KOPT-K1 (cell line): ENCODE measurements around the gene GALNT9.

Source experiments
- H3K27ac ChIP-seq: fragments of 200-600 bp; sonication (generic); 2 replicates; pipeline ENCODE4 v1.5.1; 2016; ENCODE audit warnings: antibody characterized with exemption, mild to moderate bottlenecking, low read depth, low read length; ENCODE audit not compliant: poor library complexity, severe bottlenecking
- H3K36me3 ChIP-seq: fragments of 200-600 bp; sonication (generic); 2 replicates; pipeline ENCODE4 v1.5.1; 2017; ENCODE audit warnings: antibody characterized with exemption, mild to moderate bottlenecking, low read length, moderate library complexity; ENCODE audit not compliant: insufficient read depth
- H3K9me3 ChIP-seq: fragments of 200-600 bp; sonication (generic); 2 replicates; pipeline ENCODE4 v1.5.1; 2017; ENCODE audit warnings: antibody characterized with exemption, low read length, mild to moderate bottlenecking; ENCODE audit not compliant: insufficient read depth, poor library complexity, severe bottlenecking

Gene GALNT9

DNA sequence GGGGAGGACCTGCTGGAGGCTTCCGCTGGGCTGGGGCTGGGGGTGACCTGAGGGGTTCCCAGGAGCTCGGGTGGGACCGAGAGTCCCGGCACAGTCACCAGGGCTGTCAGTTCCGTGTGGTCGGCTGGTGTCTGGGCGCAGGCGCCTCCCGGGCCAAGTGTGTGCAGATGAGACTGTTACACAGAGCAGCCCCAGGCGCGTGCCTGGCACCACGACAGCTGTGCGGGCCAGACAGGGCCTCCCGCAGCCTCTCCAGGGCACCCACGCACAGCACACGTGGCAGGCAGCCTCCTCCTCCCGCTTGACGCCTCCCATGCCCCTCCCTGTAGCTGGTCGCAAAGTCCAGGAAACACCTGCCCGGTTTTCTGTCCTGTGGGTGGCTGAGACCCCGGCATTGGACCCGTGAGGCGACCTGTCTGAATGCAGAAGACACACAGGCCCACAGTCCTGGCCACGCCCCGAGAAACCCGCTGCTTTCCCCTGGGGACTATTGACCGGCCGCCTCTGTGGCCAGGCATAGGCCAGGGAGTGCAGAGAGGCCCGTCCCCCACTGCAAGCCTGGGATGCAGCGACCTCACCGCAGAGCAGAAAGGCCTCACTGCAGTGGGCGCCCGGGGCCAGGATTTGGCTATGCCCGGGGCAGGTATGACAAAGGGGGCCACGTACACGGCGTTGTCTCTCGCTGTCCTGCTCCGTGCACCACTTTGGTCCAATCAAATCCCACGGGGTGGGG, 12.1 kb upstream of the GALNT9 start:
- H3K9me3 ChIP-seq, result no peaks in the 10 kb centered on the region
- H3K27ac ChIP-seq, result no peak overlapping the region

DNA sequence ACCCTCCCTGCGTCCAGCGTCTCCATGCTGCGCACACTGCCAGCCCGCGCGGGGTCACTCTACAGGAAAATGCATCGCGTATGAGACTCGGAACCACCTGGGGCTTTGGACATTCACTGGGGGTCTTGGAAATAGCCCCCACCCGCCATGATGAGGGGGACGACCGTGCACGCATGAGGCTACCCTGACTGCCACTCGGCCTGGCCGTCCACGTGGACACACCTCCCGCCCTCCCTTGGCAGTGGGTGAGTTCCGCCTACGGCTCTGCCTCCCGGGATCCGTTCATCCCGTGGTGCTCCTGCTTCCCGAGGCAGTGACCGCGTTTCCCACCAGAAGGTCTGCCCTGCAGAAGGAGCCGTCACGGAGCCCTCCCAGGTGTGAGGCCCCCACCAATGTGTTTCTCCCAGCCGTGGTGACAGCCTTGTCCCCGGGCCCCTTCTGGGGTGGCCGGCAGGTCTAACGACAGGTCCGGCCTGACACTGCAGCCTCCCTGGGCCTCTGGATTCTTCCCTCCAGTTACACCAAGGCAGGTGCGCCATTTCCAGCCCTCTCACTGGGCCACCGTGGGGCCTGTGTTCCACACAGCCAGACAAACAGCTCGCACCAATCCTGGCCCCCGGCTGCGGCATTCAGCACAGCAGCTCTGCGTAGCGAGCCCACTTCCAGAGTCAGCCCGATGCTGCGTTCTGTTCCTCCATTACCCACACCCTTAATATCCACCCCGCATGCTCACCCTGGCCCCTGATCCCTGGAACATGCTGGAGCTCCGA, 11.1 kb upstream of the GALNT9 start:
- no peak overlapping the region for H3K27ac ChIP-seq
- no peaks in the 10 kb centered on the region for H3K36me3 ChIP-seq
- H3K9me3 ChIP-seq, result no peaks in the 10 kb centered on the region

More for the DNA sequence above, 12.1 kb upstream of the GALNT9 start:
- H3K36me3 ChIP-seq, result no peaks in the 10 kb centered on the region

DNA sequence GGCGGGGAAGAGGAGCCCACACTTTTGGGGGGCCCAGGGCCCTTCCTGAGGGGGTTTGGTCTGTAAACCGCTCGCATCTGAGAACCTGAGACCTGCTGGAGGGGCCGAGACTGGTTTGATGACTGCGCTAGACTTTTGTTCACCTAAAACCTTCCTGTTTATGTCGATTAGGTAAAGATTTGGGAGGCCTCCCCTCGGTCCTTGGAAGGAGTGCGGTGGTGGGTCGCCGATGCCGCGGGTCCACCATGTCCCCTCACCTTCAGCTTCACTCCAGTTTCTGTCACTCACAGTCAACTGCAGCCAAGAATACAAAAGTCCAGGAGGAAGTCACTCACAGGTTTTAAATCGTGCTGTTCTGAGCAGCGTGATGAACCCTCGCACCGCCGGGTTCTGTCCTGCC, 10.5 kb upstream of the GALNT9 start:
- Histone ChIP-seq H3K27ac (no peak overlapping the region), H3K9me3 (peaks cover 3% of the 10 kb centered on the region), H3K36me3 (no peaks in the 10 kb centered on the region)

DNA sequence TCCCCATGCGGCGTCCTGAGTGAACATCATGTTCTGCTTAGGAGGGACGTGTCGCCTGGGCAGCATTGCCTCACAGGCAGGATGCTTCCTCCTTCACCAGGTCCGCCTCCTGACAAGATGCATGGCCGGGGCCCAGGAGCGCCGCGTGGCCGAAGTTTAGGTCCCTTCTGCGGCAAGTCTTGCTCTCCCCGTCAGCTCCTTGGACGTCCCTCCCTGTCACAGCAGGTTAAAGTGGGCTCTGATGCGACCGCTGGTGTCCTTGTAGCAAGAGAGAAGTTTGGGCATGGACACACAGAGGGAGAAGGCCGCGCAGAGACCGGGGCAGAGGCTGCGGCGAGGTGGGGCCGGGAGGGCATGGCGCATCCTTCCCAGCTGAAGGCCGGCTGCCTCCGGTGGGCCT, 9.4 kb upstream of the GALNT9 start:
- Histone ChIP-seq H3K36me3 (no peaks in the 10 kb centered on the region), H3K27ac (no peak overlapping the region), H3K9me3 (peaks cover 3% of the 10 kb centered on the region)

GRCh38 chr12:132338311-132338710, 8.9 kb upstream of the GALNT9 start:
- Histone ChIP-seq H3K27ac (no peak overlapping the region), H3K9me3 (peaks cover 7% of the 10 kb centered on the region)

DNA sequence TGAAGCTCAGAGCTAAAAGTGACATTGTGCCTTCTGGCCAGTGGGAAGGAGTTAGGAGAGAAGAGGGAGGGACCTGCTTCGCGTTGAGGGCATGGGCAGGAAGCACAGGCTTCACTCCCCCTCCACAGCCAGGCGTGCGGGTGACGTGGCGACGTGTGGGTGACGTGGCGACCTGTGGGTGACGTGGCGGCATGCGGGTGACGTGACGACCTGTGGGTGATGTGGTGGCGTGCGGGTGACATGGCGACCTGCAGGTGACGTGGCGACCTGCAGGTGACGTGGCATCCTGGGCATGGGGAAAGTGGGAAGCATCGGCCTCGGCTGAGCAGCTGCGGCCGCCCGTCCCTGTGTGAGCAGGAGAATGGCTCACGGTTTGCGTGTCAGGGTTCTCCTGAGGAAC, 8.2 kb upstream of the GALNT9 start:
- H3K36me3 ChIP-seq, result no peaks in the 10 kb centered on the region
- peaks cover 14% of the 10 kb centered on the region for H3K9me3 ChIP-seq
- no peak overlapping the region for H3K27ac ChIP-seq

More at GRCh38 chr12:132338311-132338710, 8.9 kb upstream of the GALNT9 start:
- no peaks in the 10 kb centered on the region for H3K36me3 ChIP-seq

GRCh38 chr12:132336451-132337413, 7.3 kb upstream of the GALNT9 start:
- Histone ChIP-seq H3K27ac (no peak overlapping the region), H3K9me3 (peaks cover 16% of the 10 kb centered on the region)

GRCh38 chr12:132335179-132335756, 5.9 kb upstream of the GALNT9 start:
- H3K36me3 ChIP-seq, result no peaks in the 10 kb centered on the region
- H3K9me3 ChIP-seq, result peaks cover 16% of the 10 kb centered on the region
- H3K27ac ChIP-seq, result no peak overlapping the region

More at GRCh38 chr12:132336451-132337413, 7.3 kb upstream of the GALNT9 start:
- no peaks in the 10 kb centered on the region for H3K36me3 ChIP-seq

DNA sequence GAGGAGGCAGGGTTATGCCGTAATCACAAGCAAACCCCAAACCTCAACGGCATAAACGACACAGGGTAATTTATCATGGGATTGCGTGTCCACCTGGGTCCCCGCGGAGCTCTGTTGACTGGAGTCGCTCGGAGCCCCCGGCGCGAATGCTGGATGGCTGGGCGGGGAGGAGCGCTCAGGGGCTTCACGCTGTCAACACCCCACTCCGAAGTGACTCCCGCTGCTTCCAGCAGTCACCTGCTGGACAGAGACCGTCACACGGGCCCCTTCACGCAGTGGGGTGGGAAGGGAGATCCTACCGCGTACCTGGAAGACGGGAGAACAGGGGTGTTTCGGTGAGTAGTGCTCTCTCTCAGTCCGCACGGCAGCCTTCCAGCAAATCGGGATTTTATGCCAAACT, 4.4 kb upstream of the GALNT9 start:
- peaks cover 16% of the 10 kb centered on the region for H3K9me3 ChIP-seq
- H3K36me3 ChIP-seq, result no peaks in the 10 kb centered on the region
- H3K27ac ChIP-seq, result no peak overlapping the region

DNA sequence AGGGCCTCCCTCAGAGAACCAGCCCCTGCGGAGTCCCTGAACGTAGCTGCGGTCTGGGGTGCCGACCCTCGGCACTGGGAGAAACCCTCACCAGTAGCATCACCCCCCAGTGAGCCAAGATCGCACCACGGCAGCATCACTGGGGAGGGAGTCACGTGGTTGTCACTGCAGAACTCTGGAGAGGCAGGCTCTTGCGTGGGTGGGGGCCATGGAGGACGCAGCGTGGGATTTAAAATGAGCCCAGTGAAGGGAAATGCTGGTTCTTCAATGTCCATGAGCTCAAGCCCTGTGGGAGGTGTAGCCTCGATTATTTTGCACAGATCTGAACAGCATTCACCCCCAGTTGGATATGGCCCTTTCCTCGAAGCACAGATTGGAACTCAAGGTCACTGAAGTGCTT, 3.9 kb upstream of the GALNT9 start:
- H3K9me3 ChIP-seq, result peaks cover 16% of the 10 kb centered on the region
- H3K27ac ChIP-seq, result no peak overlapping the region
- H3K36me3 ChIP-seq, result no peaks in the 10 kb centered on the region

- Histone ChIP-seq H3K36me3 (no peaks in the 10 kb centered on the region), H3K9me3 (peaks cover 16% of the 10 kb centered on the region), H3K27ac (no peak overlapping the region)
These were observed 1.1 kb upstream of the GALNT9 start for GRCh38 chr12:132330549-132330881.

- Histone ChIP-seq H3K36me3 (no peaks in the 10 kb centered on the region), H3K27ac (no peak overlapping the region), H3K9me3 (peaks cover 13% of the 10 kb centered on the region)
These were observed 545 bp upstream of the GALNT9 start for GRCh38 chr12:132329720-132330548.

GRCh38 chr12:132328282-132329029, 933 bp downstream of the GALNT9 start:
- no peak overlapping the region for H3K27ac ChIP-seq
- H3K36me3 ChIP-seq, result no peaks in the 10 kb centered on the region
- peaks cover 11% of the 10 kb centered on the region for H3K9me3 ChIP-seq
